Heart left ventricle (tissue), 16 donors: ENCODE data around the gene TMEM94. TPM values are rescaled to one million over a fixed set of nuclear protein-coding genes. Genes with fewer than 3 reads are reported as not detected.

ENCODE experiments used
- ATAC-seq, 4 donors: fragments of 200-7000 bp; cut with Tn5 transposase; one replicate each; pipeline ENCODE4 v1.9.1; 2020 to 2022; ENCODE audit warnings: moderate library complexity in 4 of 4, mild to moderate bottlenecking in 3 of 4, moderate number of reproducible peaks in 1 of 4
- DNase-seq, 5 donors: peaks; one replicate each; pipeline ENCODE4 v3.0.0-alpha.2; 2020
- H3K27ac ChIP-seq, 12 donors: fragments of 200-600 bp; sonication (generic) in 4 of 12; one replicate each; pipeline versions ENCODE4 v1.5.0 to v1.8.0; 2016 to 2022; ENCODE audit warnings: mild to moderate bottlenecking in 2 of 12
- H3K27me3 ChIP-seq, 9 donors: fragments of 200-600 bp; sonication (generic) in 2 of 9; one replicate each; pipeline versions ENCODE4 v1.5.1 to v1.8.0; 2016 to 2022; ENCODE audit warnings: mild to moderate bottlenecking in 3 of 9
- H3K36me3 ChIP-seq, 9 donors: fragments of 200-600 bp; sonication (generic) in 2 of 9; one replicate each; pipeline versions ENCODE4 v1.5.0 to v1.8.0; 2018 to 2022; ENCODE audit warnings: mild to moderate bottlenecking in 2 of 9
- H3K4me1 ChIP-seq, 12 donors: fragments of 200-600 bp; sonication (generic) in 4 of 12; one replicate each; pipeline versions ENCODE4 v1.5.0 to v1.8.0; 2016 to 2022; ENCODE audit warnings: mild to moderate bottlenecking in 3 of 12
- H3K4me3 ChIP-seq, 12 donors: fragments of 200-600 bp; sonication (generic) in 4 of 12; one replicate each; pipeline versions ENCODE4 v1.5.0 to v1.8.0; 2017 to 2022; ENCODE audit warnings: mild to moderate bottlenecking in 9 of 12, moderate library complexity in 4 of 12
- H3K9me3 ChIP-seq, 12 donors: fragments of 200-600 bp; sonication (generic) in 4 of 12; one replicate each; pipeline versions ENCODE4 v1.5.0 to v1.8.0; 2016 to 2022; ENCODE audit warnings: mild to moderate bottlenecking in 1 of 12
- POLR2A ChIP-seq, 2 donors: fragments of 450-650 bp; IDR thresholded peaks; one replicate each; pipeline ENCODE4 v1.6.1; 2017; ENCODE audit warnings: antibody characterized with exemption in 2 of 2, mild to moderate bottlenecking in 2 of 2, moderate library complexity in 2 of 2
- WGBS, 4 donors: extraction: QIAGEN DNeasy Blood & Tissue Kit in 2 of 4; methylation state at CpG; one replicate each; pipeline versions ENCODE4 v1.1.5 to v1.1.7; 2013 to 2018; 5-methylcytosine and 5-hydroxymethylcytosine counted together
- intact Hi-C, 10 donors: fragments of 100-400 bp; cut with DNase I; formaldehyde crosslinking; loops; one replicate each; pipeline versions ENCODE4 v1.11.1 to v1.14.2; 2022
- polyA plus RNA-seq, 2 donors: library from polyadenylated mRNA; stranded (reverse); fragments of 200-250 nt; gene quantifications; one replicate each; pipeline ENCODE4 v1.2.3, GENCODE V29; 2013
- total RNA-seq, 9 donors: library from RNA; depleted of rRNA in 2 of 9; stranded (reverse); fragments of >200 nt in 2 of 9; fragmentation: NEBNext Ultra II Directional in 3 of 9; extraction: Animal tissue kit (Norgen Biotek cat#: 25700) in 3 of 9; gene quantifications; one replicate each; pipeline versions ENCODE4 v1.1.0 to v1.2.4, GENCODE V29; 2016 to 2023
- TF ChIP-seq, protein P1 (sequence below), 12 donors: fragments of 200-600 bp; sonication (generic) in 4 of 12; IDR thresholded peaks; one replicate each; pipeline versions ENCODE4 v1.5.0 to v1.8.0; 2018 to 2022; ENCODE audit warnings: antibody characterized with exemption in 12 of 12, mild to moderate bottlenecking in 5 of 12
- donor health status: ischemic (EF 13 %, LVEDD 7.1; RV severe dilation, severe dysfunction).
- donor health status: healthy with polysubstance abuse.
- donor health status: DM: no; HTN: yes; CAD: no.
- donor health status: DM: no; HTN: no; CAD: no.
- donor health status: ischemic (EF 25% LVEDD 6.9; RV normal size, moderate dysfunction).
- donor health status: ischemic (EF 25% LVEDD 5.7; RV mildly dilated, moderate dysfunction).
- donor health status: healthy.
- donor health status: DM: yes; HTN: yes; CAD: no.
- donor health status: ischemic (EF 35%, LVEDD 5.7; RV mildly dilated, moderate dysfunction).
- donor health status: nonischemic (EF 11% LVEDD 7.7; RV severe dilation, severe dysfunction).
- donor health status: DM: yes; HTN: yes; CAD: no.
- donor health status: PGD.
- donor health status: ischemic (EF 29% LVEDD 5.4; RV normal size, mild dysfunction).
- donor health status: nonischemic (EF 23%, LVEDD 6.1; RV moderate dilation, normal function).

The TMEM94 gene
- total and polyA plus RNA-seq, 11 donors = 34.1 to 130 (median 47.3) TPM

DNA sequence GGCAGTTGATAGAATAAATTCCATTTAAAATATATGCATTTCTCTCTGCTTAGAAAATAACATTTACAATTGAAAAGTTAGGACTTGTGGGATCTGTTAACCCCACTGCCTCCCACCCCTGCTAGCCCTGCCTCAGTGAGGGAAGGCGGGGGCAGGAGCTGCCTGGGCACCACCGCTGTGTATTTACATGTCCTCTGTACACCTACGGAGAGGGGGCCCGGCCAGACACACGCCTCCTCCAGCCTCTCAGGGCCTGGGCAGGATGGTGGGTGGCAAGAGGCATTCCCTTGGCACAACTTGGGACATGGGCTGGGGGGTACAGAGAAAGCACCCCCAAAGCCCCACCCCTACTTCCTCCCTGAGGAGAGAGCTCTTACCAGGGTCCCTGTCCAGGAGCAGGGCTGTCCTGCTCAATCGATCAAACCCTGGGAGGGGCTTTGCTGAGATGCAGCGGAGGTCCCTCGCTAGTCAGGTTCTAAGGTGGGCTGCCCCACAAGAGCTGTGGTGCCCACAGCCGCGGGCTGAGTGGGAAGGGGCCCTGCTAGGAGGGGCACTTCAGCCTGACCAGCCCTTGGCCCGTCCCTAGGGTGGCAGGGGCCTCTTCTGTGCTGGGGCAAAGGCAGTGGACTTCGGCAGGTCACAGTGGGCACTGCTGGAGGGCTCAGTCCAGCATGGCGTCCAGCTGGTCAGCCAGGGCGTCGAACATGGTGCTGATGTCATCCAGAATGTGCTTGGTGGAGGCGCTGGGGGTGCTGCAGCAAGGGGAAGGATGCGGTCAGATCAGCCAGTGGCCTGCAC is 44.2 kb downstream of the TMEM94 start:
- Histone ChIP-seq H3K27ac (peak overlapping the region in 10 of 12 donors; percentile 5 to 75 (median 55)), H3K4me1 (peaks cover 0 to 55% (median 19%) of the 10 kb centered on the region in 12 donors), H3K27me3 (no peaks in the 10 kb centered on the region), H3K4me3 (no peak overlapping the region), H3K36me3 (peaks cover 0 to 89% (median 79%) of the 10 kb centered on the region in 9 donors), H3K9me3 (no peaks in the 10 kb centered on the region)
- DNase-seq = no peak
- 84 to 91% (median 88%) methylated on average over 11 to 17 of the region's 17 CpGs for WGBS, 4 donors
- TF ChIP-seq, protein P1, sequence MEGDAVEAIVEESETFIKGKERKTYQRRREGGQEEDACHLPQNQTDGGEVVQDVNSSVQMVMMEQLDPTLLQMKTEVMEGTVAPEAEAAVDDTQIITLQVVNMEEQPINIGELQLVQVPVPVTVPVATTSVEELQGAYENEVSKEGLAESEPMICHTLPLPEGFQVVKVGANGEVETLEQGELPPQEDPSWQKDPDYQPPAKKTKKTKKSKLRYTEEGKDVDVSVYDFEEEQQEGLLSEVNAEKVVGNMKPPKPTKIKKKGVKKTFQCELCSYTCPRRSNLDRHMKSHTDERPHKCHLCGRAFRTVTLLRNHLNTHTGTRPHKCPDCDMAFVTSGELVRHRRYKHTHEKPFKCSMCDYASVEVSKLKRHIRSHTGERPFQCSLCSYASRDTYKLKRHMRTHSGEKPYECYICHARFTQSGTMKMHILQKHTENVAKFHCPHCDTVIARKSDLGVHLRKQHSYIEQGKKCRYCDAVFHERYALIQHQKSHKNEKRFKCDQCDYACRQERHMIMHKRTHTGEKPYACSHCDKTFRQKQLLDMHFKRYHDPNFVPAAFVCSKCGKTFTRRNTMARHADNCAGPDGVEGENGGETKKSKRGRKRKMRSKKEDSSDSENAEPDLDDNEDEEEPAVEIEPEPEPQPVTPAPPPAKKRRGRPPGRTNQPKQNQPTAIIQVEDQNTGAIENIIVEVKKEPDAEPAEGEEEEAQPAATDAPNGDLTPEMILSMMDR (IDR thresholded peaks at IDR 0.05) = no peak
- no peak for TF ChIP-seq POLR2A (IDR thresholded peaks at IDR 0.05)
- intact Hi-C loops = loop anchor here in 1 of 10 donors (5.0 kb wide), 1 partner anchor 43 kb away; the partner anchor contains the start of gene TMEM94
- ATAC-seq = no peak

GRCh38 chr17:75501378-75502071 is 45.1 kb downstream of the TMEM94 start:
- DNase-seq (peak in 1 of 5 donors; percentile 42), ATAC-seq (peak; percentile 11 to 62 (median 51))
- 42 to 71% (median 56%) methylated on average over 5 to 21 of the region's 21 CpGs for WGBS, 4 donors
- Histone ChIP-seq H3K4me1 (peaks cover 0 to 55% (median 19%) of the 10 kb centered on the region in 12 donors), H3K4me3 (no peak overlapping the region), H3K36me3 (peaks cover 0 to 89% (median 79%) of the 10 kb centered on the region in 9 donors), H3K9me3 (no peaks in the 10 kb centered on the region), H3K27ac (peak overlapping the region in 11 of 12 donors; percentile 28 to 75 (median 56)), H3K27me3 (no peaks in the 10 kb centered on the region)
- intact Hi-C loops = loop anchor here in 1 of 10 donors (5.0 kb wide), 1 partner anchor 44 kb away; the partner anchor contains the start of gene TMEM94
- TF ChIP-seq, protein P1 (IDR thresholded peaks at IDR 0.05) = no peak
- TF ChIP-seq POLR2A (IDR thresholded peaks at IDR 0.05) = no peak

DNA sequence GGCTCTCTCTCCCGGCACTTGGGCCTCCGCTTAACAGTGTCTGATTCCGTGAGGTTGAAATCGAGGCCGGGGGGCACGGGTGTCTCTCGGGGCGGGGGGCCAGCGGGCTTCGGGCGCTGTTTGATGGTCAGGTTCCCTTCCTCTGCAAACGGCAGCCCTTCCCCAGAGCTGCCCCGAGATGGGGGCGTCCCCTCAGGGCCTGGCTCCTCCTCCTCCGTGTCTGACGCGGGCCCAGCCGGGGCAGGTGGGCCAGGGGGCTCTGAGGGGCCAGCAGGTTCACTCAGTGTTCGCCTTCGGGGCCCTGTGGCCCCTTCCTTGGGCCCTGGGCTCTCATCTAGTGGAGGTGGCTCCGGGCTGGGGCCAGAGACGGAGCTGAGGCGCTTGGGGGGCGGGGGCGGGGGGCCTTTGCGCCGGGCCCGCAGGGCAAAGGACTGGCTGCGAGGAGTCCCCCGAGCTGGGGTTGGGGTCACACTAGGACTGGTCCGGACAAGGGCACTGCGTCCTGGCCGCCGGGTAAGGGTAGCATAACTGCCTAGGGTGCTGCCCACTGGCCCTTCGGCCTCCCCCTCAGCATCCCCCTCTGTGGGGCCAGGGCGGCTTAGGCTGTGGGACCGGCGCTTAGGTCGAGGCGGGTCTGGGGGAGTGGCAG is 45.8 kb downstream of the TMEM94 start:
- Histone ChIP-seq H3K27me3 (no peaks in the 10 kb centered on the region), H3K9me3 (no peaks in the 10 kb centered on the region), H3K4me3 (no peak overlapping the region), H3K27ac (peak overlapping the region in 5 of 12 donors; percentile 56 to 75 (median 59)), H3K4me1 (peaks cover 0 to 59% (median 20%) of the 10 kb centered on the region in 12 donors), H3K36me3 (peaks cover 0 to 89% (median 79%) of the 10 kb centered on the region in 9 donors)
- TF ChIP-seq POLR2A (IDR thresholded peaks at IDR 0.05) = no peak
- TF ChIP-seq, protein P1 (IDR thresholded peaks at IDR 0.05) = no peak
- intact Hi-C loops = loop anchor here in 1 of 10 donors (5.0 kb wide), 1 partner anchor 45 kb away; the partner anchor contains the start of gene TMEM94
- 84 to 90% (median 88%) methylated on average over 26 to 40 of the region's 40 CpGs for WGBS, 4 donors
- ATAC-seq (no peak), DNase-seq (no peak)
